ENCODE data around the gene GALNT10.

- TF ChIP-seq CTBP1 (IDR thresholded peaks at IDR 0.05; ENCODE audit: borderline replicate concordance), result no peak
- TF ChIP-seq SP1 (IDR thresholded peaks at IDR 0.05), result no peak
- TF ChIP-seq PKNOX1 (IDR thresholded peaks at IDR 0.05), result no peak
- TF ChIP-seq BHLHE40 (IDR thresholded peaks at IDR 0.05; ENCODE audit: borderline replicate concordance), result no peak
- TF ChIP-seq TARDBP (IDR thresholded peaks at IDR 0.05), result no peak
- no peak for TF ChIP-seq FOXA1 (IDR thresholded peaks at IDR 0.05)
Measured at GRCh38 chr5:154236011-154236410, 45.5 kb downstream of the GALNT10 start.
